Calu3 (cell line): ENCODE results near the gene PRCD. TPM values are rescaled to one million over a fixed set of nuclear protein-coding genes. Genes with fewer than 3 reads are reported as not detected.
"Not testable (repeated sequence)": the region's sequence is repeated elsewhere in the genome, so short reads cannot be mapped to it uniquely, and the experiment has no call there.

Experiments used
- BruUV-seq: library from RNA; stranded (reverse); fragments of 400-500 nt; replicated peaks from 2 replicates; lab custom pipeline; 2021; lab: Mats Ljungman, UMichigan
- CTCF ChIA-PET: fragments of 300-600 bp; sonication (Branson Sonifier 250); formaldehyde crosslinking; loops from one replicate; lab custom pipeline; 2022; ENCODE audit warnings: antibody characterized with exemption; lab: Charles Lee
- DNase-seq: peaks from one replicate; pipeline ENCODE4 v3.0.0; 2022
- H3K27ac Mint-ChIP-seq: one replicate; pipeline ENCODE4 v1.8.0; 2022; ENCODE audit warnings: mixed read lengths; ENCODE audit not compliant: unreplicated experiment
- H3K27me3 Mint-ChIP-seq: one replicate; pipeline ENCODE4 v1.8.0; 2022; ENCODE audit warnings: mixed read lengths; ENCODE audit not compliant: unreplicated experiment
- H3K36me3 Mint-ChIP-seq: one replicate; pipeline ENCODE4 v1.8.0; 2022; ENCODE audit warnings: mild to moderate bottlenecking, moderate library complexity, mixed read lengths; ENCODE audit not compliant: insufficient read depth, unreplicated experiment
- H3K4me1 Mint-ChIP-seq: one replicate; pipeline ENCODE4 v1.8.0; 2022; ENCODE audit warnings: mild to moderate bottlenecking, low read depth, mixed read lengths; ENCODE audit not compliant: unreplicated experiment
- H3K4me3 Mint-ChIP-seq: one replicate; pipeline ENCODE4 v1.8.0; 2022; ENCODE audit warnings: mild to moderate bottlenecking, low read depth, moderate library complexity, mixed read lengths; ENCODE audit not compliant: unreplicated experiment
- H3K9me3 Mint-ChIP-seq: one replicate; pipeline ENCODE4 v1.8.0; 2022; ENCODE audit warnings: low read depth, mixed read lengths; ENCODE audit not compliant: unreplicated experiment
- intact Hi-C: fragments of 100-400 bp; cut with micrococcal nuclease; formaldehyde crosslinking; loops from one replicate; pipeline ENCODE4 v1.10.0; 2022; ENCODE audit not compliant: unreplicated experiment
- total RNA-seq: library from RNA; stranded (reverse); gene quantifications from 2 replicates; pipeline ENCODE4 v1.2.3, GENCODE V29; 2022
- TF ChIP-seq, protein P1 (sequence below): fragments of 200-600 bp; IDR thresholded peaks from one replicate; pipeline ENCODE4 v1.8.0; 2022; ENCODE audit warnings: antibody characterized with exemption; ENCODE audit not compliant: unreplicated experiment

PRCD gene
- total RNA-seq, 1 experiment from 2014 or later = not detected

DNA sequence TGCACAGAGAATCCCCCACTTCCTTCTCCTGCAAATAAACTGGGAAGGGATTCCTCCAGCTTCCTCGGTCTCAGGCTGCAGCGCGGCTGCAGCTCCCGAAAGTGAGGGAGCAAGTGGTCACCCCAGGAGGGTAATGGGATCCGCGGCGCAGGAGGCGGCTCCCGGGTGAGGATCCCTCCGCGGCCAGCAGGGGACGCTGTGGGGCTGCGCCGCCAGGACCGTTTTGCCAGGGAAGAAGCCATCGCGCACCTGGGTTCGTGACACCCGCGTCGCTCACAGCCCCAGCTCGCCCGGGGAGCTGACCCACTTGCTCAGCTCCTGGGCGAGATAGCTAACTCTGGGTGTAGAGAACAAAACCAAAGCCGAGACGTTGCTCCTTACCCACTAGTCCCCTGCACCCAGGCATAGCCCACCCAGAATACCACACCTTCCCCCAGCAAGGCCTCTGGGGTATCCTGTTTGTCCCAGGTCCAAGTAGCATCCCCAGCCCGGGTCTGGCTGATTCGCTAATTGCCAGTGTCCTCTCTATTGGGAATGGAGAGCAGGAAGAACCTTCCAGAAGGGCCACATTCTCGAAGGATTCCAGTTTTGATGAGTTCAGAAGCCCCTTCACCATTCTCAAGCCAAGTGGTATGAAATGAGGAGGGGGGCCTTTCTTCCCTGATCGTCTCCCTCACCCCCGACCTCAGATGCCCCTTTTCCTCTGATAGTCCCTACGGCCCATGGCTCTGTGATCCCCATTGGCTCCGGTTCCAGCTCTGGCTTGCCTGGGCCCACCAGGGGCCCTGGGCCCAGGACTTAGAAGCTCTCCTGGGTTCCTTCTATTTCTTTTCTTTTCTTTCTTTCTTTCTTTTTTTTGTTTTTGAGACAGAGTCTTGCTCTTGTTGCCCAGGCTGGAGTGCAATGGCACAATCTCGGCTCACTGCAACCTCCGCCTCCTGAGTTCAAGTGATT lies 16.5 kb upstream of the PRCD start:
- no TSS peak for BruUV-seq
- peak; percentile 88 for DNase-seq
- Mint-ChIP-seq H3K27me3 (peaks cover 47% of the 10 kb centered on the region), H3K4me3 (no peak overlapping the region), H3K27ac (no peak overlapping the region), H3K4me1 (peaks cover 23% of the 10 kb centered on the region), H3K36me3 (no peaks in the 10 kb centered on the region), H3K9me3 (no peaks in the 10 kb centered on the region)
- intact Hi-C loops = loop anchor here (2.0 to 5.0 kb wide), 2 partner anchors 23 to 99 kb away; no protein-coding TSS in a partner anchor
- TF ChIP-seq, protein P1, sequence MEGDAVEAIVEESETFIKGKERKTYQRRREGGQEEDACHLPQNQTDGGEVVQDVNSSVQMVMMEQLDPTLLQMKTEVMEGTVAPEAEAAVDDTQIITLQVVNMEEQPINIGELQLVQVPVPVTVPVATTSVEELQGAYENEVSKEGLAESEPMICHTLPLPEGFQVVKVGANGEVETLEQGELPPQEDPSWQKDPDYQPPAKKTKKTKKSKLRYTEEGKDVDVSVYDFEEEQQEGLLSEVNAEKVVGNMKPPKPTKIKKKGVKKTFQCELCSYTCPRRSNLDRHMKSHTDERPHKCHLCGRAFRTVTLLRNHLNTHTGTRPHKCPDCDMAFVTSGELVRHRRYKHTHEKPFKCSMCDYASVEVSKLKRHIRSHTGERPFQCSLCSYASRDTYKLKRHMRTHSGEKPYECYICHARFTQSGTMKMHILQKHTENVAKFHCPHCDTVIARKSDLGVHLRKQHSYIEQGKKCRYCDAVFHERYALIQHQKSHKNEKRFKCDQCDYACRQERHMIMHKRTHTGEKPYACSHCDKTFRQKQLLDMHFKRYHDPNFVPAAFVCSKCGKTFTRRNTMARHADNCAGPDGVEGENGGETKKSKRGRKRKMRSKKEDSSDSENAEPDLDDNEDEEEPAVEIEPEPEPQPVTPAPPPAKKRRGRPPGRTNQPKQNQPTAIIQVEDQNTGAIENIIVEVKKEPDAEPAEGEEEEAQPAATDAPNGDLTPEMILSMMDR = peak; percentile 97
- CTCF ChIA-PET = interaction anchor here (1.0 to 1.6 kb wide), 8 partner anchors 17 to 190 kb away, joined by 3 to 8 read pairs (median 4); partner anchors contain the start of genes PRCD and ST6GALNAC2

DNA sequence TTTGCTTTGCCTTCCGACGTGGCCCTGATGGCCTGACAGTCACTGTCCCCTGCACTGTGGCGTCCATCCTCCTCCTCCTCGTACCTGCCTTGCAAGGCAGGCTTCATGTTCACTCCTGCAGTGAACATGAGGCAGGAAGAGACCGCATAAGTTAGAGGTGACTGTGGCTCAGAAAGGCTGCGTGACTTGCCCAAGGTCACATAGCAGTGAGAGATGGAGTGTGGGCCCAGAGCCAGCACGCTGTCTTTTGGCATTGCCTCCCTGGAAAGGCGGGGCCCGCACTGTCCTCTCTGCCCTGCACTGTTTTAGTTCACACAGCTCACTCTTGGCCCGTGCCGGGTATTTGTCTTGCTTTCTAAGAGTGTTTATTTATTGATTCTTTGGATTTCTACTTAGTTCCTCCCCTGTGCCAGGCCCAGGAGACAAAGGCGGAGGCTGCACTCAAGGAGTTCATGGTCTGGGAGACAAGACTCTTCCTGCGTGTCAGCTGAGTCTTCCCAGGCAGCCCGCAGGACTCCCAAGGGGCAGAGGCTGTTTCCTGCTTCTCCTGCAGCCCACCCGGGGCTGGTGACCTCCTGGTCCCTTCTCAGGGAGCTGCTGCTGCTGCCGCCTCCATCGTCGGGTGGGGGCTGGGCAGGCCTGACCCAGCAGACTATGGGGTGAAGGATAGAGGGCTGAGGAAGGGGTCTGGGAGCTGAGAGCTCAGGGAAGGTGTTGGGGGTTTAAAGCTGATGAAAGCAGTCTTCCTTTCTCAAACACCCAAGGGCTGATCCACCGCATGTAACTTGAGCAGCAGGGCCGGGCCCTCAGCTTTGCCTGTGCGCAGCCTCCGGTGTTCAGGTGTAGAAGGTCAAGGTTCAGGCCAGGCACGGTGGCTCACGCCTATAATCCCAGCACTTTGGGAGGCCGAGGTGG lies 15.0 kb upstream of the PRCD start:
- peaks cover 32% of the 10 kb centered on the region for H3K27me3 Mint-ChIP-seq
- CTCF ChIA-PET = interaction anchor here (0.6 to 0.8 kb wide), 3 partner anchors 12 to 115 kb away, joined by 3 to 6 read pairs (median 3); partner anchors contain the start of gene ST6GALNAC2
- BruUV-seq = no TSS peak
- no peaks in the 10 kb centered on the region for H3K36me3 Mint-ChIP-seq
- peak overlapping the region; percentile 43 for H3K27ac Mint-ChIP-seq
- no peak overlapping the region for H3K4me3 Mint-ChIP-seq
- peaks cover 23% of the 10 kb centered on the region for H3K4me1 Mint-ChIP-seq
- no peaks in the 10 kb centered on the region for H3K9me3 Mint-ChIP-seq
- TF ChIP-seq, protein P1 = no peak
- peak; percentile 47 for DNase-seq
- intact Hi-C loops = loop anchor here (5.0 kb wide), 1 partner anchor 97 kb away; no protein-coding TSS in a partner anchor

DNA sequence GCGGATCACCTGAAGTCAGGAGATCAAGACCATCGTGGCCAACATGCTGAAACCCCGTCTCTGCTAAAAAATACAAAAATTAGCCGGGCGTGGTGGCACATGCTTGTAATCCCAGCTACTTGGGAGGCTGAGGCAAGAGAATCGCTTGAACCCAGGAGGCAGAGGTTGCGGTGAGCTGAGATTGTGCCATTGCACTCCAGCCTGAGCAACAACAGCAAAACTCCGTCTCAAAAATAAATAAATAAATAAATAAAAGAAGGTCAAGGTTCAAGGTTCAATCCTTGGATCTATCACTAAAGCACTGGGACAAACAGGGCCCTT lies 14.4 kb upstream of the PRCD start:
- not testable (repeated sequence) for DNase-seq

DNA sequence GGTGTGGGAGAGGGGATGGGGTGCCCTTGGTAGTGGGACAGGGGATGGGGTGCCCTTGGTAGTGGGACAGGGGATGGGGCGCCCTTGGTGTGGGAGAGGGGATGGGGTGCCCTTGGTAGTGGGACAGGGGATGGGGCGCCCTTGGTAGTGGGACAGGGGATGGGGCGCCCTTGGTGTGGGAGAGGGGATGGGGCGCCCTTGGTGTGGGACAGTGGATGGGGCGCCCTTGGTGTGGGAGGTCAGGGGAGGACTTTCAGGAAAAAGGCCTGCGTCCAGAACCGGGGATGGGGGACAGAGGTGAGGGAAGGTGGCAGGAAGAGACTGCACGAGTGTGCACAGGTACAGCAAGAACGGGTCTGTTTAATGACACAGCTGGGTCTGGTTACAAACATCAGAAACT lies 12.8 kb upstream of the PRCD start:
- BruUV-seq, DNase-seq, CTCF ChIA-PET, intact Hi-C loops, H3K9me3 Mint-ChIP-seq, H3K36me3 Mint-ChIP-seq: not testable (repeated sequence)
- Mint-ChIP-seq H3K4me1 (peaks cover 27% of the 10 kb centered on the region), H3K27ac (peak overlapping the region; percentile 12), H3K27me3 (peaks cover 21% of the 10 kb centered on the region), H3K4me3 (peak overlapping the region; percentile 17)

More for the DNA sequence above, 14.4 kb upstream of the PRCD start:
- Mint-ChIP-seq H3K4me1 (peaks cover 23% of the 10 kb centered on the region), H3K27me3 (peaks cover 26% of the 10 kb centered on the region)
- H3K4me3 Mint-ChIP-seq, H3K27ac Mint-ChIP-seq, H3K9me3 Mint-ChIP-seq, BruUV-seq, intact Hi-C loops, H3K36me3 Mint-ChIP-seq: not testable (repeated sequence)
- CTCF ChIA-PET = interaction anchor here (0.6 kb wide), 1 partner anchor 114 kb away, joined by 3 read pairs; no protein-coding TSS in a partner anchor
